Progenitor cell of endocrine pancreas (in vitro differentiated cells): Measurements from ENCODE around the gene ENTR1. TPM values are rescaled to one million over a fixed set of nuclear protein-coding genes. Genes with fewer than 3 reads are reported as not detected.

ENCODE experiments used
- DNase-seq: peaks from one replicate; pipeline ENCODE4 v3.0.0; 2021; ENCODE audit warnings: low spot score; ENCODE audit not compliant: unreplicated experiment
- H3K27ac Mint-ChIP-seq: 2 replicates; pipeline ENCODE4 v1.8.0; 2021; ENCODE audit warnings: mild to moderate bottlenecking, moderate library complexity, mixed read lengths
- H3K27me3 Mint-ChIP-seq: 2 replicates; pipeline ENCODE4 v1.8.0; 2021; ENCODE audit warnings: mixed read lengths
- H3K36me3 Mint-ChIP-seq: 2 replicates; pipeline ENCODE4 v1.8.0; 2022; ENCODE audit warnings: mixed read lengths; ENCODE audit not compliant: insufficient read depth
- H3K4me1 Mint-ChIP-seq: 2 replicates; pipeline ENCODE4 v1.8.0; 2021; ENCODE audit warnings: low read depth, mixed read lengths
- H3K4me3 Mint-ChIP-seq: 2 replicates; pipeline ENCODE4 v1.8.0; 2021; ENCODE audit warnings: low read depth, mild to moderate bottlenecking, moderate library complexity, mixed read lengths
- H3K9me3 Mint-ChIP-seq: 2 replicates; pipeline ENCODE4 v1.8.0; 2021; ENCODE audit warnings: low read depth, mixed read lengths
- CTCF ChIP-seq: fragments of 200-600 bp; sonication (generic); IDR thresholded peaks from one replicate; pipeline ENCODE4 v1.5.0; 2021; ENCODE audit warnings: antibody characterized with exemption, mild to moderate bottlenecking; ENCODE audit not compliant: unreplicated experiment
- total RNA-seq: library from RNA; stranded (reverse); gene quantifications from 2 replicates; pipeline ENCODE4 v1.2.1, GENCODE V29; 2021

ENTR1 gene
- total RNA-seq, 1 donor from 2014 or later, result 70.9 TPM

GRCh38 chr9:136398286-136398685, 12.1 kb downstream of the ENTR1 start:
- no peak overlapping the region for H3K27ac Mint-ChIP-seq
- no peak for DNase-seq
- peaks cover 7% of the 10 kb centered on the region for H3K36me3 Mint-ChIP-seq
- TF ChIP-seq CTCF, result no peak
- H3K27me3 Mint-ChIP-seq, result no peaks in the 10 kb centered on the region
- peak overlapping the region; percentile 86 for H3K4me3 Mint-ChIP-seq
- no peaks in the 10 kb centered on the region for H3K9me3 Mint-ChIP-seq
- H3K4me1 Mint-ChIP-seq, result peaks cover 10% of the 10 kb centered on the region

GRCh38 chr9:136397643-136398042, 12.8 kb downstream of the ENTR1 start:
- Mint-ChIP-seq H3K4me1 (peaks cover 10% of the 10 kb centered on the region), H3K4me3 (no peak overlapping the region), H3K36me3 (peaks cover 7% of the 10 kb centered on the region)

GRCh38 chr9:136396219-136396515, 14.2 kb downstream of the ENTR1 start:
- H3K36me3 Mint-ChIP-seq, result peaks cover 10% of the 10 kb centered on the region
- no peak overlapping the region for H3K27ac Mint-ChIP-seq
- H3K9me3 Mint-ChIP-seq, result no peaks in the 10 kb centered on the region
- no peak overlapping the region for H3K4me3 Mint-ChIP-seq
- DNase-seq, result no peak
- H3K27me3 Mint-ChIP-seq, result no peaks in the 10 kb centered on the region
- H3K4me1 Mint-ChIP-seq, result peaks cover 10% of the 10 kb centered on the region
- no peak for TF ChIP-seq CTCF

More at GRCh38 chr9:136397643-136398042, 12.8 kb downstream of the ENTR1 start:
- no peaks in the 10 kb centered on the region for H3K27me3 Mint-ChIP-seq
- H3K9me3 Mint-ChIP-seq, result no peaks in the 10 kb centered on the region
- TF ChIP-seq CTCF, result no peak
- H3K27ac Mint-ChIP-seq, result no peak overlapping the region
- no peak for DNase-seq

- H3K4me3 Mint-ChIP-seq, result no peak overlapping the region
- H3K27ac Mint-ChIP-seq, result no peak overlapping the region
- H3K9me3 Mint-ChIP-seq, result no peaks in the 10 kb centered on the region
Measured at GRCh38 chr9:136395345-136396218, 14.8 kb downstream of the ENTR1 start.

GRCh38 chr9:136395020-136395340, 15.4 kb downstream of the ENTR1 start:
- peaks cover 10% of the 10 kb centered on the region for H3K4me1 Mint-ChIP-seq

More at GRCh38 chr9:136395345-136396218, 14.8 kb downstream of the ENTR1 start:
- no peak for TF ChIP-seq CTCF
- DNase-seq, result no peak
- H3K36me3 Mint-ChIP-seq, result peaks cover 10% of the 10 kb centered on the region
- peaks cover 10% of the 10 kb centered on the region for H3K4me1 Mint-ChIP-seq
- H3K27me3 Mint-ChIP-seq, result no peaks in the 10 kb centered on the region

More at GRCh38 chr9:136395020-136395340, 15.4 kb downstream of the ENTR1 start:
- Mint-ChIP-seq H3K9me3 (no peaks in the 10 kb centered on the region), H3K27me3 (no peaks in the 10 kb centered on the region), H3K36me3 (peaks cover 11% of the 10 kb centered on the region), H3K4me3 (no peak overlapping the region), H3K27ac (no peak overlapping the region)
- no peak for TF ChIP-seq CTCF
- DNase-seq, result no peak
